GM12874 (cell line): Measurements from ENCODE around the gene GPR65.
A peak's percentile ranks its signal among the peaks of the same experiment; 100 is the strongest.

ENCODE experiments used
- TF ChIP-seq, protein P1 (sequence below): IDR thresholded peaks from 2 replicates; pipeline ENCODE4 v1.5.1; 2011; ENCODE audit warnings: low read depth, mild to moderate bottlenecking, control low read depth, low read length, moderate library complexity; ENCODE audit not compliant: insufficient read depth

Gene GPR65

GRCh38 chr14:88005978-88006851 is 1.3 kb downstream of the GPR65 start:
- TF ChIP-seq, protein P1, sequence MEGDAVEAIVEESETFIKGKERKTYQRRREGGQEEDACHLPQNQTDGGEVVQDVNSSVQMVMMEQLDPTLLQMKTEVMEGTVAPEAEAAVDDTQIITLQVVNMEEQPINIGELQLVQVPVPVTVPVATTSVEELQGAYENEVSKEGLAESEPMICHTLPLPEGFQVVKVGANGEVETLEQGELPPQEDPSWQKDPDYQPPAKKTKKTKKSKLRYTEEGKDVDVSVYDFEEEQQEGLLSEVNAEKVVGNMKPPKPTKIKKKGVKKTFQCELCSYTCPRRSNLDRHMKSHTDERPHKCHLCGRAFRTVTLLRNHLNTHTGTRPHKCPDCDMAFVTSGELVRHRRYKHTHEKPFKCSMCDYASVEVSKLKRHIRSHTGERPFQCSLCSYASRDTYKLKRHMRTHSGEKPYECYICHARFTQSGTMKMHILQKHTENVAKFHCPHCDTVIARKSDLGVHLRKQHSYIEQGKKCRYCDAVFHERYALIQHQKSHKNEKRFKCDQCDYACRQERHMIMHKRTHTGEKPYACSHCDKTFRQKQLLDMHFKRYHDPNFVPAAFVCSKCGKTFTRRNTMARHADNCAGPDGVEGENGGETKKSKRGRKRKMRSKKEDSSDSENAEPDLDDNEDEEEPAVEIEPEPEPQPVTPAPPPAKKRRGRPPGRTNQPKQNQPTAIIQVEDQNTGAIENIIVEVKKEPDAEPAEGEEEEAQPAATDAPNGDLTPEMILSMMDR, result no peak

DNA sequence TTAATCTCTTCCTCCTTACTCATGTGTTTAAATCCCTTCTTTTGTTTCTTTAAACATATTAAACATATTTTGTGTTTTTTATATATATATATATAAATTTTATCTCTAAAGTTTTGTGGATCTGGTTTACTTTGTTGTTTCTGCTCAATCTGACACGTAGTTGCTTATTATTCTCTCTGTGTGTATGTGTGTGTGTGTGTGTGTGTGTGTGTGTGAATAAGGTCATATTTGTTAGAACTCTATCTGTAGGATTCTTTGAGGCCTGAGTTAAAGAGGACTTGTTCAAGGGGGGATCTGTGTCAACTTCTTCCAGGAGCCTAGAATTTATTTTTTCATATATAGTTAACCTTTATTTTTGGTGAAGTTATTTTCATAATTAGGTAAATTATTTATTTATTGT is 2.7 kb downstream of the GPR65 start:
- TF ChIP-seq, protein P1, result no peak

- TF ChIP-seq, protein P1, result no peak
These were observed 3.3 kb downstream of the GPR65 start for GRCh38 chr14:88008039-88008742.

GRCh38 chr14:88009486-88009885 is 4.6 kb downstream of the GPR65 start:
- TF ChIP-seq, protein P1, result no peak

GRCh38 chr14:88010331-88010730 is 5.4 kb downstream of the GPR65 start:
- TF ChIP-seq, protein P1, result no peak

GRCh38 chr14:88012495-88012894 is 7.6 kb downstream of the GPR65 start:
- TF ChIP-seq, protein P1, result no peak

DNA sequence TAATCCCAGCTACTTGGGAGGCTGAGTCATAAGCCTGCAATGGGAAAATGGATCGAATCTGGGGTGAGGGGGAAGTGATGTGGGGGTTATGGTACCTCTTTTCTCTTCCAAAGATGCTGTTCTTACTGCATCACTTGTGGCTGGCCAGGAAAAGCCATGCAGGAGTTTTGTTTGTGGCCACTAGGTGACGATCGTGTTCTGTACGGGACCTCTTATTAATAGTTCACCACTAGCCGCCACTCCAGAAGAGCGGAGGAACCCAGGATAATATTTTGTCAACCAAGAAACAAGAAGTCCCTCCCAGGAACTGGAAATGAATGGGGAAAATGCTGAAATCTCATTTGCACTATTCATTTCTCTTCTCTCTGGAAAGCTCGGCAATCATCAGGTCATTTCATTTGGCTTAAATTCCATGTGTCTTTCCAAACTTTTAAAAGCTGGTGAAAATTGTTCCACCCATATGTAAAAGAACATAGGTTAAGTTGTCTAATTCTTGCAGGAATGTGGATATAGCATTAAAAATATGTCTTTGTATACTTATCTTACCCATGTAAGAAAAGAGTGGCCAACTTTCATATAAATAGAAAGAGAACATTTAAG is 8.9 kb downstream of the GPR65 start:
- TF ChIP-seq, protein P1, result peak; percentile 92
